AML-193 (cell line): ENCODE results near the gene SORL1-AS1.

Experiments used
- DNase-seq, 2 experiments: peaks; one replicate each; lab custom pipeline; 2025; lab: John Stamatoyannopoulos, UW

The SORL1-AS1 gene

GRCh38 chr11:121391914-121392313 lies 60.9 kb downstream of the SORL1-AS1 start:
- DNase-seq: no peak

- no peak for DNase-seq
Measured at GRCh38 chr11:121389651-121390050, 63.1 kb downstream of the SORL1-AS1 start.
